Activated CD8-positive, alpha-beta memory T cell treated with anti-CD3 and anti-CD28 coated beads, Interleukin-2, amount 10 ng/mL, durations not matched to agents 7 days and 5 days (primary cell): ENCODE measurements around the gene ITPK1. TPM values are rescaled to one million over a fixed set of nuclear protein-coding genes. Genes with fewer than 3 reads are reported as not detected.

Source experiments
- ATAC-seq: fragments of 150-1000 bp; cut with Tn5 transposase; one replicate; pipeline ENCODE4 v1.10.0; 2021; ENCODE audit warnings: moderate library complexity
- CTCF ChIA-PET: fragments of 350-600 bp; sonication (Branson Sonifier 250); formaldehyde crosslinking; loops from one replicate; lab custom pipeline; 2021; ENCODE audit warnings: antibody characterized with exemption; lab: Charles Lee
- DNase-seq: peaks from one replicate; pipeline ENCODE4 v3.0.0-alpha.2; 2020
- H3K27ac Mint-ChIP-seq: one replicate; pipeline ENCODE4 v1.8.0; 2021; ENCODE audit warnings: mild to moderate bottlenecking, mixed read lengths
- H3K27me3 Mint-ChIP-seq: one replicate; pipeline ENCODE4 v1.8.0; 2021; ENCODE audit warnings: mixed read lengths
- H3K36me3 Mint-ChIP-seq: one replicate; pipeline ENCODE4 v1.8.0; 2021; ENCODE audit warnings: mild to moderate bottlenecking, mixed read lengths
- H3K4me1 Mint-ChIP-seq: one replicate; pipeline ENCODE4 v1.8.0; 2021; ENCODE audit warnings: mixed read lengths
- H3K4me3 Mint-ChIP-seq: one replicate; pipeline ENCODE4 v1.8.0; 2021; ENCODE audit warnings: mild to moderate bottlenecking, moderate library complexity, mixed read lengths
- H3K9me3 Mint-ChIP-seq: one replicate; pipeline ENCODE4 v1.8.0; 2022; ENCODE audit warnings: low read depth, mixed read lengths
- total RNA-seq, 2 experiments: library from RNA; stranded (reverse); gene quantifications; one replicate each; pipeline ENCODE4 v1.2.3, GENCODE V29; 2021

The ITPK1 gene
- total RNA-seq, 2 experiments from 2014 or later: 96.1 to 103 TPM

- Mint-ChIP-seq H3K27ac (no peak overlapping the region), H3K27me3 (no peaks in the 10 kb centered on the region), H3K9me3 (no peaks in the 10 kb centered on the region), H3K4me1 (peaks cover 40% of the 10 kb centered on the region), H3K36me3 (peaks cover 3% of the 10 kb centered on the region), H3K4me3 (no peak overlapping the region)
- no peak for DNase-seq
- CTCF ChIA-PET: interaction anchor here (1.0 to 2.3 kb wide), 2 partner anchors 10 to 12 kb away, joined by 3 to 7 read pairs; no protein-coding TSS in a partner anchor
- no peak for ATAC-seq
These were observed 69.0 kb downstream of the ITPK1 start for GRCh38 chr14:93046705-93047050.

- Mint-ChIP-seq H3K9me3 (no peaks in the 10 kb centered on the region), H3K27me3 (no peaks in the 10 kb centered on the region), H3K4me1 (peaks cover 45% of the 10 kb centered on the region), H3K4me3 (no peak overlapping the region), H3K27ac (no peak overlapping the region), H3K36me3 (peaks cover 3% of the 10 kb centered on the region)
- ATAC-seq (no peak), DNase-seq (no peak)
- CTCF ChIA-PET: interaction anchor here (0.9 to 1.0 kb wide), 2 partner anchors 10 to 12 kb away, joined by 3 read pairs; no protein-coding TSS in a partner anchor
These were observed 69.6 kb downstream of the ITPK1 start for GRCh38 chr14:93045965-93046704.

GRCh38 chr14:93045211-93045674, 70.5 kb downstream of the ITPK1 start:
- ATAC-seq (no peak), DNase-seq (no peak)
- CTCF ChIA-PET: interaction anchor here (0.9 kb wide), 1 partner anchor 11 kb away, joined by 3 read pairs; no protein-coding TSS in a partner anchor
- H3K27me3 Mint-ChIP-seq: no peaks in the 10 kb centered on the region
- peak overlapping the region; percentile 16 for H3K27ac Mint-ChIP-seq
- no peaks in the 10 kb centered on the region for H3K9me3 Mint-ChIP-seq
- peaks cover 52% of the 10 kb centered on the region for H3K4me1 Mint-ChIP-seq
- peaks cover 3% of the 10 kb centered on the region for H3K36me3 Mint-ChIP-seq
- H3K4me3 Mint-ChIP-seq: no peak overlapping the region

- H3K27ac Mint-ChIP-seq: no peak overlapping the region
These were observed 71.2 kb downstream of the ITPK1 start for GRCh38 chr14:93044556-93044955.

GRCh38 chr14:93044121-93044520, 71.6 kb downstream of the ITPK1 start:
- CTCF ChIA-PET: interaction anchor here (1.9 to 2.0 kb wide), 2 partner anchors 10 to 69 kb away, joined by 7 read pairs; no protein-coding TSS in a partner anchor

More at GRCh38 chr14:93044556-93044955, 71.2 kb downstream of the ITPK1 start:
- DNase-seq (no peak), ATAC-seq (no peak)
- Mint-ChIP-seq H3K4me1 (peaks cover 54% of the 10 kb centered on the region), H3K4me3 (no peak overlapping the region), H3K9me3 (no peaks in the 10 kb centered on the region), H3K36me3 (peaks cover 3% of the 10 kb centered on the region), H3K27me3 (no peaks in the 10 kb centered on the region)
- CTCF ChIA-PET: interaction anchor here (2.0 kb wide), 1 partner anchor 10 kb away, joined by 7 read pairs; no protein-coding TSS in a partner anchor

GRCh38 chr14:93042968-93043940, 72.5 kb downstream of the ITPK1 start:
- CTCF ChIA-PET: interaction anchor here (1.9 to 2.0 kb wide), 2 partner anchors 9 to 70 kb away, joined by 7 read pairs; no protein-coding TSS in a partner anchor
- Mint-ChIP-seq H3K4me1 (peaks cover 56% of the 10 kb centered on the region), H3K36me3 (peaks cover 3% of the 10 kb centered on the region), H3K9me3 (no peaks in the 10 kb centered on the region), H3K27me3 (no peaks in the 10 kb centered on the region), H3K4me3 (no peak overlapping the region), H3K27ac (peak overlapping the region; percentile 56)
- no peak for ATAC-seq
- DNase-seq: no peak

More at GRCh38 chr14:93044121-93044520, 71.6 kb downstream of the ITPK1 start:
- Mint-ChIP-seq H3K4me3 (no peak overlapping the region), H3K27me3 (no peaks in the 10 kb centered on the region), H3K36me3 (peaks cover 3% of the 10 kb centered on the region), H3K27ac (no peak overlapping the region), H3K4me1 (peaks cover 54% of the 10 kb centered on the region), H3K9me3 (no peaks in the 10 kb centered on the region)
- DNase-seq: no peak
- no peak for ATAC-seq

GRCh38 chr14:93041830-93042229, 73.9 kb downstream of the ITPK1 start:
- Mint-ChIP-seq H3K27ac (no peak overlapping the region), H3K4me1 (peaks cover 66% of the 10 kb centered on the region), H3K4me3 (no peak overlapping the region), H3K36me3 (no peaks in the 10 kb centered on the region), H3K9me3 (no peaks in the 10 kb centered on the region), H3K27me3 (no peaks in the 10 kb centered on the region)
- ATAC-seq (no peak), DNase-seq (no peak)
- CTCF ChIA-PET: no interaction called here

GRCh38 chr14:93040982-93041381, 74.7 kb downstream of the ITPK1 start:
- Mint-ChIP-seq H3K4me1 (peaks cover 68% of the 10 kb centered on the region), H3K9me3 (no peaks in the 10 kb centered on the region), H3K27ac (peak overlapping the region; percentile 52), H3K4me3 (no peak overlapping the region), H3K36me3 (no peaks in the 10 kb centered on the region), H3K27me3 (no peaks in the 10 kb centered on the region)
- CTCF ChIA-PET: interaction anchor here (1.2 kb wide), 1 partner anchor 72 kb away, joined by 6 read pairs; no protein-coding TSS in a partner anchor
- DNase-seq (no peak), ATAC-seq (no peak)

- H3K4me1 Mint-ChIP-seq: peaks cover 67% of the 10 kb centered on the region
- no peaks in the 10 kb centered on the region for H3K27me3 Mint-ChIP-seq
- no peak for DNase-seq
- no peaks in the 10 kb centered on the region for H3K36me3 Mint-ChIP-seq
- no peaks in the 10 kb centered on the region for H3K9me3 Mint-ChIP-seq
- H3K4me3 Mint-ChIP-seq: no peak overlapping the region
- H3K27ac Mint-ChIP-seq: no peak overlapping the region
- no peak for ATAC-seq
- CTCF ChIA-PET: interaction anchor here (1.2 kb wide), 1 partner anchor 73 kb away, joined by 6 read pairs; no protein-coding TSS in a partner anchor
These were observed 75.3 kb downstream of the ITPK1 start for GRCh38 chr14:93040443-93040842.

- Mint-ChIP-seq H3K36me3 (no peaks in the 10 kb centered on the region), H3K4me3 (no peak overlapping the region), H3K9me3 (no peaks in the 10 kb centered on the region), H3K27ac (peak overlapping the region; percentile 7), H3K4me1 (peaks cover 68% of the 10 kb centered on the region), H3K27me3 (no peaks in the 10 kb centered on the region)
- CTCF ChIA-PET: interaction anchor here (1.2 kb wide), 1 partner anchor 73 kb away, joined by 6 read pairs; no protein-coding TSS in a partner anchor
- DNase-seq (no peak), ATAC-seq (no peak)
These were observed 75.9 kb downstream of the ITPK1 start for GRCh38 chr14:93039649-93040315.

- DNase-seq (no peak), ATAC-seq (no peak)
- CTCF ChIA-PET: interaction anchor here (1.0 to 1.2 kb wide), 3 partner anchors 14 to 96 kb away, joined by 3 to 4 read pairs (median 3); no protein-coding TSS in a partner anchor
- Mint-ChIP-seq H3K36me3 (no peaks in the 10 kb centered on the region), H3K27me3 (no peaks in the 10 kb centered on the region), H3K4me3 (no peak overlapping the region), H3K9me3 (no peaks in the 10 kb centered on the region), H3K4me1 (peaks cover 66% of the 10 kb centered on the region), H3K27ac (peak overlapping the region; percentile 40)
These were observed 78.4 kb downstream of the ITPK1 start for GRCh38 chr14:93037351-93037750.

GRCh38 chr14:93036652-93037345, 78.9 kb downstream of the ITPK1 start:
- no peaks in the 10 kb centered on the region for H3K27me3 Mint-ChIP-seq
- H3K9me3 Mint-ChIP-seq: no peaks in the 10 kb centered on the region
- DNase-seq (no peak), ATAC-seq (no peak)
- peaks cover 61% of the 10 kb centered on the region for H3K4me1 Mint-ChIP-seq
- CTCF ChIA-PET: interaction anchor here (0.6 to 1.4 kb wide), 4 partner anchors 10 to 304 kb away, joined by 3 to 4 read pairs (median 3); no protein-coding TSS in a partner anchor
- peak overlapping the region; percentile 53 for H3K27ac Mint-ChIP-seq
- H3K4me3 Mint-ChIP-seq: no peak overlapping the region
- no peaks in the 10 kb centered on the region for H3K36me3 Mint-ChIP-seq
